GM19452 (cell line): Measurements from ENCODE around the gene ZDBF2.
"Not testable (repeated sequence)": the region's sequence is repeated elsewhere in the genome, so short reads cannot be mapped to it uniquely, and the experiment has no call there.

ENCODE experiments used
- ATAC-seq: cut with Tn5 transposase; IDR thresholded peaks from one replicate; pipeline ENCODE4 v1.9.1; 2021; ENCODE audit not compliant: unreplicated experiment

ZDBF2 gene

GRCh38 chr2:206259376-206260187 lies 14.9 kb upstream of the ZDBF2 start:
- ATAC-seq: no peak

DNA sequence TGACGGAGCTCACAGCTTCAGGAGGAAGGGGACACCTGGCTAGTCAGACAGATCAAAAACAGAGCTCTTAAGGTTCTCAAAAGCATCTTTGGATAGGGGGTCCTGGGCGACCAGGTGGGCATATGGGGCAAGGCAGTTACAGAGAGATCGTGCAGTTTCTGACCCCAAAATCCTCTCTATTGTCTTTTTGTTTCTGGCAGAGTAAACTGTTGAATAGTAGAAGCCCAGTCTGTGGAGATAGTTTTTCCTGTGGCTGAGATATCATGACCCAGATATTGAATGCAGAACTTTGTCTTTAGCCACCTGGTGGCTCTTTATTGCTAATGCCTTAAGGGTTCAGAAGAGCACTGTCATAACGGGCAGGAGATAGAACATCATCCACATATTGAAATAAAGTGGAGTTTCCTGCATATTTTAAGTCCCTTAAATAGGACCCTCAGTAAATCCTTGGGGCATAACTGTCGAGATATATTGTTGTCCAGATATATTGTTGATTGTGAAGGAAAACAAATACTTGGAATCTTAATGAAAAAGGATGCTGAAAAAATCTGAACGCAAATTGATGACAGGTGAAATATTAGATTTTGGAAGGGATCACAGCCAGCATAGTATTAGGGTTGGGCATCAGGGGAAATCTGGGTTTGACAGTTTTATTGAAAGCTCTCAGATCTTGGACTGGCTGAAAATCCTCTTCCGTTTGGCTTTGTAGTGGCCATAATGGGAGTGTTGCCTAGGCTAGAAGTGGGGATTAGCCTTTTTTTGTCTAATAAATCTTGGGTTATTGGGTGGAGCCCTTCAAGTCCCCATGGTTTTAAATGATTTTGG lies 14.1 kb upstream of the ZDBF2 start:
- ATAC-seq: peak; percentile 69

DNA sequence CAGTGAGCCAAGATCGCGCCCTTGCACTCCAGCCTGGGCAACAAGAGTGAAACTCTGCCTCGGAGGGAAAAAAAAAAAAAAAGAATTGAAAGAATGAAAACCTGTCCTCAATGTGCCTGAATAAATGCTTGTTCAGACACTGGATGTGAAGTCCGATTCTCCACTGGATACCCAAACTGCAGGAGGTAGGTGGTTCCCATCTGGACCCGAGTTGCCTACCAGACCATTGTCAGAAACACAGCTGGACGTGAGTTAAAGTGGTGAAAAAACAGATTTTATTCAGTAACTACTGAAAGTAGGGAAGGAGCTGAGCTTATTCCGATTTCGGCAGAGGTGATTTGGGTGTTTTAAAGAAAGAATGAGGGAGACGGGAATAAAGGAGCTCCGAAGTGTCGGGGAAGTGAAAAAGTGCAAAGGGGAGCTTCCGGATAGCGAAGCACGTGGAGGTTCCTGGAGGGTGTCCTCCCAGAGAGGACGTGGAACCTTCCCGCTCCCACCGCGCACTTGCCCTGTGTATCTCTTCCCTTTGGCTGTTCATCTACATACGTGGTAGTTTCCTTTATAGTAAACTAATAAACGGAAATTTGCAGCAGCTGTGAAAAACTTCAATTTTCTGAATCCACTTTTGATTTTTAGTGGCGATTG lies 10.4 kb upstream of the ZDBF2 start:
- ATAC-seq: no peak

DNA sequence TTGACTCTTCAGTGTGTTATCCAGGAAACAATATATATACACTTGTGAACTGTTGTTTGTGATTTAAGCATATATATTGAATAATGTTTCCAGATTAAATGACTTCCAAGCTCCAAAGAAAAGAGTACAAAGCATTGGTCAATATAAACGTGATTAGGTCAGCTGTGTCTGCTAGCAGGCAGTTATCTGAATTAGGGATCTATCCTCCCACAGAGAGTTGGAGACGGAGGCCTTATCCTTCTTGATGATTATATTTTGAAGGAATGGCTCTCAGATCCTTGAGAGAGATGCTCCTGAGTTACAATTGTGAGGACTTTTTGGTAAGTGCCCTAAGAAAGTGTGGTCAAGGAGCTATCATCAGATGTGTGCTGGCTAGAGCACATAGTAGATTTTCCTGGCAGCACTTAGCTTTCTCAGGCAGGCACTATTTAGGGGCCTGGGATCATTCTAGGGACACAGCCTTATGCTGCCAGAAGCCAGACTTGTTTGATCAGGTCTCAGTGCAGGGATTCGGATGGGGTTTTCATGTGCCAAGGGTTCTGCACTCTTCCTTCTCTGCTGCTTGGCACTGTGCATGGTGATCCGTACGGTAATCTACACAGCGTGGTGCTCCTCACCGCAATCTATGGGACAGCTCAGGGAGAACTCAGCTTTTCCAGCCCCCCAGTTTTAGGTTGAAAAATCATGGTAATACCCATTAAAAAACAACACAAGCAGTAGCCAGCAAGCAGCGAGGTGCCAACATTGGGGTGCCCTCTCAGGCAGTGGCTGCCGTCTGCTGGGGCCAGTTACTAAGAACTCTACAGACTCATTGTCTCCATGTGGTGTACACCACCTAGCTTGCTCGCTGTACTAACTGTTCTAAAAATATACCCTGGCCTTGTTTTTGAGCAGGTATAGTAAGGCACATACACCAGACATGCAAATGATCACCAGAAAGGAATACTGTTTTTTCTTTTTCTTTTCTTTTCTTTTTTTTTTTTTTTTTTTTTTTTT lies 8.0 kb upstream of the ZDBF2 start:
- no peak for ATAC-seq

DNA sequence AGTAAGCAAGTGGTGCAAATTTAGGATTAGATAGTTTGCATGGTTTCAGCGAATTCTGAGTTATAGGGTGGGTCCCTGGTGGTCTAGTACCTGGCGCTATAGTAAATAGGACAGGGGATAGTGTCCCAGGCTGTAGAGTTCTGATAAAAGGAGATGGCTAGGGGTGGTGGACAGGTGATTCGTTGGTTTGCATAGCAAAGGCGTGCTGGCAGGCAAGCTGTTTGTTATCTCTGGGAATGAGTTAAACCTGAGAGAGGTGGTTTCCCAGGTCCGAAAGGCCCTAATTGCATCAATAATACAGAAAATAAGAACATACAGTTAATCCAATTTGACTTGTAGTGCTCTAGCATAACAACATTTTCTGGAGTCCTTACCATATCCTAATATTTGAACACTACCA lies 6.9 kb upstream of the ZDBF2 start:
- no peak for ATAC-seq

- ATAC-seq: no peak
These were observed 3.4 kb upstream of the ZDBF2 start for GRCh38 chr2:206271065-206271464.

- no peak for ATAC-seq
These were observed 558 bp upstream of the ZDBF2 start for GRCh38 chr2:206273905-206274304.

DNA sequence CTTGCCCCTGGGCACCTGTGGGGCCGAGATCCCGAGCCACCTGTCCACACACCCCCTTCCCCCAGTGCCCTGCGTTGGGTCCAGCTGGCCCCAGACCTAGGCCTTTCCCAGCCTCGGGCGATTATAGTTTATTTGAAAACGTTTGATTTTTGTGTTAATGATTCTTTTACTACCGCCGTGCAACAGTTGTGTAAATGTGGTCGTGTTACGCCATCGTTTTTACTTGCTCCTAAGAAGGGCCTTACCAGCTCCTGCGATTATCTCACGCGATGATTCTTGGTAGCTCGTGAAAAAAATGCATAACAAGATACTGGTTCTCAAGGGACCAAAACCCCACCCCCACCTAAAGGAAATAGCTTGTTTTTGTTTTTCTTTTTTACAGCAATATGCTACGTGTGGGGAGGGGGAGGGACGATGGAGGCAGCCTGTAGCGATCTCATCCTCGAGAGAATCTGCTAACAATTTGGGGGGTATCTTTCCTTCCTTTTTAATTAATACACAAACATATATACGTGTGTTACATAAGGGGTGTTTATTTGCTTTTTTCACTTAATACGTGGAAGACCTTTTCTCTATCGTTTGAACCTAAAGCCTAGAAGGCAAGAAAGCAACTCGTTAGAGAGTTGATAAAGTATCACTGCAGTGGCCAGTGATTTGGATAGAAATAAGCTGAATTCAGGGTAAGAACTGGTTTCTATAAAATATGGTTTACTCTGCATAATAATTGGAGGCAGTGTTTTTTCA lies 1.0 kb downstream of the ZDBF2 start:
- ATAC-seq: peak; percentile 27

GRCh38 chr2:206276169-206276942 lies 1.9 kb downstream of the ZDBF2 start:
- ATAC-seq: no peak

DNA sequence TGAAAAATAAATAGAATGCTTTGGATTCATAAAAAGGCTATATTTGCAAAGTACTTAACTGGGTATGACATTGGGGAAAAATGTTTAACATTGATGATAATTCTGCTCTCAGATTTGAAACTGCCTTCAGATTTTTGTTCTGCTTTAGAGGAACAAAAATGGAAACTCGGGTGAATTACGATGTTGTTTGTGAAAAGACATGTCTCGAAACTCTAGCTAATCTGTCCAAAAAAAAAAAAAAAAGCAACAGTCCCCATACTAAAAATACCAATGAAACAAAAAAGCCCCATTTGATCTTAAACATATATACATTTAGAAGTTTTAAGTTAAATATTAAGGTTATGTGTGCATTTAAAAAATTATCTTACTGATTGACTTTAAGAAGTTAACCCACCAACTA lies 3.0 kb downstream of the ZDBF2 start:
- ATAC-seq: no peak

- no peak for ATAC-seq
These were observed 8.3 kb downstream of the ZDBF2 start for GRCh38 chr2:206282746-206283145.

- no peak for ATAC-seq
These were observed 12.7 kb downstream of the ZDBF2 start for GRCh38 chr2:206287197-206287596.

GRCh38 chr2:206289391-206289790 lies 14.9 kb downstream of the ZDBF2 start:
- ATAC-seq: no peak

GRCh38 chr2:206296128-206296527 lies 21.7 kb downstream of the ZDBF2 start:
- ATAC-seq: no peak

DNA sequence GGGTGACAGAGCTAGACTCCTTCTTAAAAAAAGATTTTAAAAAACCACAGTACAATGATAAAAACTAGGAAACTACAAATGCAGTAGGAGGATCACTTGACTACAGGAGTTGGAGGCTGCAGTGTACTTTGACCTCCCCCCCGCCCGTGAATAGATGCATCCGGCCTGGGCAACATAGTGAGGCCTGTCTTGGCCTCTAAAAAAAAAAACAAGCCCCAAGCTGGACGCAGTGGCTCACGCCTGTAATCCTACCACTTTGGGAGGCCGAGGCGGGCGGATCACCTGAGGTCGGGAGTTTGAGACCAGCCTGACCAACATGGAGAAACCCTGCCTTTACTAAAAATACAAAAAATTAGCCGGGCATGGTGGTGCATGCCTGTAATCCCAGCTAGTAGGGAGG lies 25.1 kb downstream of the ZDBF2 start:
- ATAC-seq: not testable (repeated sequence)

GRCh38 chr2:206305523-206306245 lies 31.2 kb downstream of the ZDBF2 start:
- peak; percentile 66 for ATAC-seq

- ATAC-seq: no peak
These were observed 36.6 kb downstream of the ZDBF2 start for GRCh38 chr2:206311026-206311425.

GRCh38 chr2:206316141-206316540 lies 41.7 kb downstream of the ZDBF2 start:
- no peak for ATAC-seq
